CD14-positive monocyte (primary cell): ENCODE results near the gene HOXC12. TPM values are rescaled to one million over a fixed set of nuclear protein-coding genes. Genes with fewer than 3 reads are reported as not detected.

Experiments
- DNase-seq, 3 donors: peaks; one replicate each; pipeline ENCODE4 v3.0.0-alpha.2; 2011 to 2022
- H2AFZ ChIP-seq: 2 replicates; pipeline ENCODE4 v1.6.0; 2012; ENCODE audit warnings: mild to moderate bottlenecking, low read depth, low read length, inconsistent platforms; ENCODE audit not compliant: insufficient read depth, poor library complexity, severe bottlenecking
- H3K27ac ChIP-seq, 2 donors: 1 replicate in 1 of 2; 2 replicates in 1 of 2; pipeline ENCODE4 v1.5.1; 2012 to 2013; ENCODE audit warnings: low read length in 2 of 2, control low read depth in 1 of 2, inconsistent platforms in 1 of 2, low read depth in 1 of 2, mild to moderate bottlenecking in 1 of 2
- H3K27me3 ChIP-seq, 2 donors: one replicate each; pipeline versions ENCODE4 v1.6.0 to v1.6.1; 2011 to 2013; ENCODE audit warnings: low read length in 2 of 2; ENCODE audit not compliant: control insufficient read depth in 2 of 2, insufficient read depth in 2 of 2
- H3K36me3 ChIP-seq, 2 donors: replicated peaks in 1 of 2; 1 replicate in 1 of 2; 2 replicates in 1 of 2; pipeline versions ENCODE4 v1.5.1 to v1.6.1; 2012 to 2013; ENCODE audit warnings: low read length in 2 of 2, control low read depth in 1 of 2, inconsistent platforms in 1 of 2, mild to moderate bottlenecking in 1 of 2; ENCODE audit not compliant: insufficient read depth in 2 of 2, control insufficient read depth in 1 of 2
- H3K4me1 ChIP-seq, 2 donors: 1 replicate in 1 of 2; 2 replicates in 1 of 2; pipeline versions ENCODE4 v1.5.1 to v1.6.1; 2012 to 2013; ENCODE audit warnings: low read length in 2 of 2, control low read depth in 1 of 2, inconsistent platforms in 1 of 2, mild to moderate bottlenecking in 1 of 2, moderate library complexity in 1 of 2; ENCODE audit not compliant: insufficient read depth in 2 of 2, control insufficient read depth in 1 of 2
- H3K4me2 ChIP-seq: replicated peaks from 2 replicates; pipeline ENCODE3; 2012; ENCODE audit warnings: low read length, moderate library complexity, mild to moderate bottlenecking; ENCODE audit not compliant: poor library complexity, severe bottlenecking; ENCODE audit errors: extremely low read depth
- H3K4me3 ChIP-seq, 3 experiments: fragments of 200-600 bp in 1 of 3; sonication (generic) in 1 of 3; replicated peaks in 1 of 3; 1 replicate in 2 of 3; 2 replicates in 1 of 3; pipeline ENCODE4 v1.5.1; 2011 to 2013; ENCODE audit warnings: low read length in 3 of 3, mild to moderate bottlenecking in 3 of 3, control low read depth in 2 of 3, low read depth in 2 of 3, inconsistent platforms in 1 of 3, moderate library complexity in 1 of 3
- H3K79me2 ChIP-seq: 2 replicates; pipeline ENCODE4 v1.6.0; 2012; ENCODE audit warnings: mild to moderate bottlenecking, control low read depth, inconsistent platforms, low read length, moderate library complexity; ENCODE audit not compliant: insufficient read depth
- H3K9ac ChIP-seq: 2 replicates; pipeline ENCODE4 v1.6.0; 2017; ENCODE audit warnings: low read length, mild to moderate bottlenecking; ENCODE audit not compliant: insufficient read depth, poor library complexity, severe bottlenecking
- H3K9me3 ChIP-seq, 2 donors: replicated peaks in 1 of 2; 1 replicate in 1 of 2; 2 replicates in 1 of 2; pipeline versions ENCODE4 v1.5.1 to v1.6.1; 2012 to 2013; ENCODE audit warnings: low read length in 2 of 2, control low read depth in 1 of 2; ENCODE audit not compliant: control insufficient read depth in 1 of 2, insufficient read depth in 1 of 2
- H4K20me1 ChIP-seq: 2 replicates; pipeline ENCODE4 v1.6.0; 2012; ENCODE audit warnings: mild to moderate bottlenecking, low read length, control low read depth, moderate library complexity; ENCODE audit not compliant: insufficient read depth
- H3K27ac Mint-ChIP-seq, 7 donors: one replicate each; pipeline ENCODE4 v1.8.0; 2020; ENCODE audit warnings: mild to moderate bottlenecking in 7 of 7, mixed read lengths in 7 of 7, moderate library complexity in 6 of 7, inconsistent platforms in 2 of 7
- H3K27me3 Mint-ChIP-seq, 3 donors: one replicate each; pipeline ENCODE4 v1.8.0; 2021 to 2022; ENCODE audit warnings: low read depth in 3 of 3, mild to moderate bottlenecking in 3 of 3, mixed read lengths in 3 of 3, moderate library complexity in 3 of 3, inconsistent platforms in 1 of 3
- H3K36me3 Mint-ChIP-seq, 2 donors: one replicate each; pipeline ENCODE4 v1.8.0; 2020; ENCODE audit warnings: mixed read lengths in 2 of 2, inconsistent platforms in 1 of 2, mild to moderate bottlenecking in 1 of 2
- H3K4me1 Mint-ChIP-seq: one replicate; pipeline ENCODE4 v1.8.0; 2020; ENCODE audit warnings: mild to moderate bottlenecking, mixed read lengths
- H3K4me3 Mint-ChIP-seq, 2 donors: one replicate each; pipeline ENCODE4 v1.8.0; 2020; ENCODE audit warnings: mild to moderate bottlenecking in 2 of 2, mixed read lengths in 2 of 2, moderate library complexity in 1 of 2
- H3K9me3 Mint-ChIP-seq, 7 donors: one replicate each; pipeline ENCODE4 v1.8.0; 2020 to 2022; ENCODE audit warnings: mixed read lengths in 7 of 7, mild to moderate bottlenecking in 6 of 7, moderate library complexity in 6 of 7, inconsistent platforms in 2 of 7
- CTCF ChIP-seq: fragments of 200-600 bp; IDR thresholded peaks from one replicate; pipeline ENCODE4 v1.8.0; 2022; ENCODE audit warnings: antibody characterized with exemption, mild to moderate bottlenecking
- WGBS: methylation state at CpG from one replicate; pipeline ENCODE4 v1.1.5; 2013; ENCODE audit warnings: missing lambda C conversion rate; ENCODE audit not compliant: insufficient coverage; 5-methylcytosine and 5-hydroxymethylcytosine counted together
- intact Hi-C, 2 donors: fragments of 100-400 bp; cut with micrococcal nuclease; formaldehyde crosslinking; loops; one replicate each; pipeline versions ENCODE4 v1.15.0 to v1.15.1; 2023
- polyA plus RNA-seq, 3 donors: library from polyadenylated mRNA; depleted of rRNA in 1 of 3; unstranded in 2 of 3; stranded (reverse) in 1 of 3; fragments of 300-500 nt in 2 of 3; fragments of >200 nt in 1 of 3; fragmentation: Illumina TruSeq in 2 of 3; gene quantifications; 1 replicate in 2 of 3; 2 replicates in 1 of 3; pipeline ENCODE4 v1.2.3, GENCODE V29; 2012 to 2021

The HOXC12 gene
- polyA plus RNA-seq, 3 donors = not detected

- no peak for DNase-seq
- intact Hi-C loops = no loop called here
- Mint-ChIP-seq H3K4me1 (peaks cover 27% of the 10 kb centered on the region), H3K36me3 (peaks cover 6 to 22% of the 10 kb centered on the region in 2 donors), H3K27me3 (peaks cover 98 to 100% (median 100%) of the 10 kb centered on the region in 3 donors), H3K27ac (no peak overlapping the region), H3K4me3 (peak overlapping the region in 1 of 2 donors; percentile 84), H3K9me3 (peaks cover 0 to 45% (median 24%) of the 10 kb centered on the region in 7 donors)
- no peak overlapping the region for H3K4me3 ChIP-seq
- peaks cover 16 to 26% of the 10 kb centered on the region in 2 donors for H3K4me1 ChIP-seq
- no peak overlapping the region for H3K9ac ChIP-seq
- 0% methylated on average over 1 of the region's 19 CpGs for WGBS
- no peaks in the 10 kb centered on the region for H4K20me1 ChIP-seq
- H3K27me3 ChIP-seq = peaks cover 88 to 98% of the 10 kb centered on the region in 2 donors
- TF ChIP-seq CTCF = no peak
- no peaks in the 10 kb centered on the region for H3K79me2 ChIP-seq
- no peak overlapping the region for H2AFZ ChIP-seq
- H3K4me2 ChIP-seq = no peak overlapping the region
- H3K9me3 ChIP-seq = peaks cover 5 to 63% of the 10 kb centered on the region in 2 donors
- no peaks in the 10 kb centered on the region for H3K36me3 ChIP-seq
- H3K27ac ChIP-seq = no peak overlapping the region
Measured at GRCh38 chr12:54002278-54002914, 47.7 kb downstream of the HOXC12 start.

GRCh38 chr12:54002915-54003389, 48.2 kb downstream of the HOXC12 start:
- TF ChIP-seq CTCF = no peak
- H3K4me1 Mint-ChIP-seq = peaks cover 24% of the 10 kb centered on the region
- H3K27ac Mint-ChIP-seq = peak overlapping the region in 1 of 7 donors; percentile 61
- Histone ChIP-seq H3K4me3 (no peak overlapping the region), H2AFZ (no peak overlapping the region), H3K9me3 (peaks cover 5 to 65% of the 10 kb centered on the region in 2 donors), H3K4me1 (peaks cover 18 to 28% of the 10 kb centered on the region in 2 donors), H3K36me3 (no peaks in the 10 kb centered on the region), H3K9ac (no peak overlapping the region), H3K79me2 (no peaks in the 10 kb centered on the region), H3K27me3 (peaks cover 88 to 98% of the 10 kb centered on the region in 2 donors), H3K4me2 (no peak overlapping the region), H3K27ac (no peak overlapping the region), H4K20me1 (no peaks in the 10 kb centered on the region)
- intact Hi-C loops = no loop called here
- DNase-seq = no peak
- 32% methylated on average over 5 of the region's 19 CpGs for WGBS
- peaks cover 0 to 40% (median 24%) of the 10 kb centered on the region in 7 donors for H3K9me3 Mint-ChIP-seq
- H3K4me3 Mint-ChIP-seq = peak overlapping the region in 1 of 2 donors; percentile 84
- H3K27me3 Mint-ChIP-seq = peaks cover 98 to 100% (median 100%) of the 10 kb centered on the region in 3 donors
- peaks cover 3 to 20% of the 10 kb centered on the region in 2 donors for H3K36me3 Mint-ChIP-seq
